CD4-positive, alpha-beta T cell treated with Interleukin-4 for 1 hour (primary cell): ENCODE data around the gene SLC25A39.
A peak's percentile ranks its signal among the peaks of the same experiment; 100 is the strongest.
"Not testable (repeated sequence)": the region's sequence is repeated elsewhere in the genome, so short reads cannot be mapped to it uniquely, and the experiment has no call there.

Experiments used
- DNase-seq, 2 donors: peaks; one replicate each; pipeline ENCODE4 v3.0.0-alpha.2; 2020 to 2022

SLC25A39 gene

GRCh38 chr17:44333371-44333770 is 8.7 kb upstream of the SLC25A39 start:
- DNase-seq = peak in 1 of 2 donors; percentile 38

- peak; percentile 79 to 87 for DNase-seq
Observed at GRCh38 chr17:44331249-44331760, 6.7 kb upstream of the SLC25A39 start.

GRCh38 chr17:44330263-44330662 is 5.6 kb upstream of the SLC25A39 start:
- not testable (repeated sequence) for DNase-seq

GRCh38 chr17:44329516-44329915 is 4.9 kb upstream of the SLC25A39 start:
- DNase-seq = not testable (repeated sequence)

- no peak for DNase-seq
Observed at GRCh38 chr17:44327715-44328449, 3.3 kb upstream of the SLC25A39 start.

- DNase-seq = peak; percentile 96
Observed at GRCh38 chr17:44326861-44327444, 2.3 kb upstream of the SLC25A39 start.

GRCh38 chr17:44324092-44324570 is 492 bp downstream of the SLC25A39 start:
- no peak for DNase-seq

GRCh38 chr17:44323359-44324091 is 1.1 kb downstream of the SLC25A39 start:
- no peak for DNase-seq

- no peak for DNase-seq
Observed at GRCh38 chr17:44322236-44322895, 2.3 kb downstream of the SLC25A39 start.

GRCh38 chr17:44321246-44322120 is 3.1 kb downstream of the SLC25A39 start:
- no peak for DNase-seq

- DNase-seq = no peak
Observed at GRCh38 chr17:44320066-44320465, 4.6 kb downstream of the SLC25A39 start.

- DNase-seq = no peak
Observed at GRCh38 chr17:44318077-44318892, 6.3 kb downstream of the SLC25A39 start.

GRCh38 chr17:44317545-44317944 is 7.1 kb downstream of the SLC25A39 start:
- no peak for DNase-seq

GRCh38 chr17:44315760-44316731 is 8.6 kb downstream of the SLC25A39 start:
- DNase-seq = no peak

- peak; percentile 23 to 31 for DNase-seq
Observed at GRCh38 chr17:44314869-44315661, 9.6 kb downstream of the SLC25A39 start.

- no peak for DNase-seq
Observed at GRCh38 chr17:44314524-44314868, 10.1 kb downstream of the SLC25A39 start.

- no peak for DNase-seq
Observed at GRCh38 chr17:44314031-44314430, 10.6 kb downstream of the SLC25A39 start.

- DNase-seq = no peak
Observed at GRCh38 chr17:44312396-44313104, 12.1 kb downstream of the SLC25A39 start.
